Colonic mucosa (tissue), 4 donors: ENCODE results near the gene AFF1. TPM values are rescaled to one million over a fixed set of nuclear protein-coding genes. Genes with fewer than 3 reads are reported as not detected.
"Not testable (repeated sequence)": the region's sequence is repeated elsewhere in the genome, so short reads cannot be mapped to it uniquely, and the experiment has no call there.

Experiments used
- DNase-seq: peaks from one replicate; pipeline ENCODE4 v3.0.0-alpha.2; 2020
- H3K27ac ChIP-seq: fragments of 200-600 bp; one replicate; pipeline ENCODE4 v1.8.0; 2021
- H3K27me3 ChIP-seq: fragments of 200-600 bp; one replicate; pipeline ENCODE4 v1.8.0; 2021
- H3K36me3 ChIP-seq: fragments of 200-600 bp; one replicate; pipeline ENCODE4 v1.8.0; 2021
- H3K4me1 ChIP-seq: fragments of 200-600 bp; one replicate; pipeline ENCODE4 v1.8.0; 2021; ENCODE audit warnings: mild to moderate bottlenecking
- H3K4me3 ChIP-seq: fragments of 200-600 bp; one replicate; pipeline ENCODE4 v1.8.0; 2021
- H3K9ac ChIP-seq, 2 donors: one replicate each; pipeline ENCODE4 v1.7.0; 2013; ENCODE audit warnings: control low read depth in 2 of 2, low read depth in 2 of 2, low read length in 2 of 2
- H3K9me3 ChIP-seq: fragments of 200-600 bp; one replicate; pipeline ENCODE4 v1.8.0; 2021
- CTCF ChIP-seq: fragments of 200-600 bp; IDR thresholded peaks from one replicate; pipeline ENCODE4 v1.8.0; 2022; ENCODE audit warnings: antibody characterized with exemption, mild to moderate bottlenecking
- intact Hi-C: fragments of 100-400 bp; cut with DNase I; formaldehyde crosslinking; loops from one replicate; pipeline ENCODE4 v1.14.1; 2022
- total RNA-seq, 2 donors: library from RNA; stranded (reverse); fragmentation: NEBNext Ultra II Directional in 1 of 2; extraction: Animal tissue kit (Norgen Biotek cat#: 25700) in 1 of 2; gene quantifications; one replicate each; pipeline ENCODE4 v1.2.1, GENCODE V29; 2021
- donor health status: healthy.
- donor health status: DM: no; HTN: no; CAD: no.
- donor health status: DM: no; HTN: no; CAD: no.

AFF1 gene
- total RNA-seq, 2 donors from 2014 or later: 73.5 to 104 TPM

GRCh38 chr4:86990510-86990909, 55.7 kb downstream of the AFF1 start:
- no peaks in the 10 kb centered on the region for H3K9me3 ChIP-seq
- no peaks in the 10 kb centered on the region for H3K36me3 ChIP-seq
- TF ChIP-seq CTCF: no peak
- H3K27ac ChIP-seq: no peak overlapping the region
- no peak for DNase-seq
- no peak overlapping the region for H3K9ac ChIP-seq
- intact Hi-C loops: no loop called here
- H3K4me3 ChIP-seq: no peak overlapping the region
- no peaks in the 10 kb centered on the region for H3K27me3 ChIP-seq
- H3K4me1 ChIP-seq: no peaks in the 10 kb centered on the region

GRCh38 chr4:86991994-86992393, 57.2 kb downstream of the AFF1 start:
- intact Hi-C loops: no loop called here
- no peak for TF ChIP-seq CTCF
- no peak overlapping the region for H3K27ac ChIP-seq
- H3K4me3 ChIP-seq: no peak overlapping the region
- DNase-seq: no peak
- no peaks in the 10 kb centered on the region for H3K9me3 ChIP-seq
- no peaks in the 10 kb centered on the region for H3K27me3 ChIP-seq
- H3K4me1 ChIP-seq: no peaks in the 10 kb centered on the region
- H3K36me3 ChIP-seq: no peaks in the 10 kb centered on the region
- H3K9ac ChIP-seq: no peak overlapping the region

- Histone ChIP-seq H3K9ac (no peak overlapping the region), H3K36me3 (no peaks in the 10 kb centered on the region), H3K27me3 (no peaks in the 10 kb centered on the region), H3K27ac (no peak overlapping the region), H3K4me1 (no peaks in the 10 kb centered on the region), H3K9me3 (no peaks in the 10 kb centered on the region), H3K4me3 (no peak overlapping the region)
- intact Hi-C loops: no loop called here
- TF ChIP-seq CTCF: no peak
- DNase-seq: no peak
Measured at GRCh38 chr4:86993909-86994681, 59.3 kb downstream of the AFF1 start.

- Histone ChIP-seq H3K36me3 (no peaks in the 10 kb centered on the region), H3K27ac (no peak overlapping the region), H3K4me3 (no peak overlapping the region), H3K4me1 (no peaks in the 10 kb centered on the region), H3K27me3 (no peaks in the 10 kb centered on the region), H3K9me3 (no peaks in the 10 kb centered on the region), H3K9ac (no peak overlapping the region)
- intact Hi-C loops: no loop called here
- no peak for DNase-seq
- TF ChIP-seq CTCF: no peak
Measured at GRCh38 chr4:86994686-86995085, 59.9 kb downstream of the AFF1 start.

GRCh38 chr4:86996510-86996909, 61.7 kb downstream of the AFF1 start:
- intact Hi-C loops: not testable (repeated sequence)

GRCh38 chr4:86999136-86999643, 64.4 kb downstream of the AFF1 start:
- Histone ChIP-seq H3K27me3 (no peaks in the 10 kb centered on the region), H3K36me3 (no peaks in the 10 kb centered on the region), H3K4me1 (no peaks in the 10 kb centered on the region), H3K9ac (no peak overlapping the region), H3K9me3 (no peaks in the 10 kb centered on the region), H3K4me3 (no peak overlapping the region), H3K27ac (no peak overlapping the region)
- no peak for TF ChIP-seq CTCF
- intact Hi-C loops: no loop called here
- DNase-seq: no peak

More at GRCh38 chr4:86996510-86996909, 61.7 kb downstream of the AFF1 start:
- H3K4me3 ChIP-seq, H3K27me3 ChIP-seq, DNase-seq, H3K36me3 ChIP-seq, H3K27ac ChIP-seq, H3K4me1 ChIP-seq, H3K9ac ChIP-seq, H3K9me3 ChIP-seq: not testable (repeated sequence)
